ENCODE results near the gene USP21.

The USP21 gene

GRCh38 chr1:161165742-161166668, 6.7 kb downstream of the USP21 start, which contains the start of gene PPOX:
Gene PPOX, plus strand, starts transcription at chr1:161166426. Its CDS starts 422 bp downstream, at chr1:161166848.
- TF ChIP-seq FOXM1 (IDR thresholded peaks at IDR 0.05; ENCODE audit: borderline replicate concordance, low read depth) = no peak
- peak; percentile 89 for TF ChIP-seq MAX (IDR thresholded peaks at IDR 0.05)
- TF ChIP-seq EGR1 (IDR thresholded peaks at IDR 0.05) = peak; percentile 9; the same call in 1 of the 2 replicates
- TF ChIP-seq TEAD4 (IDR thresholded peaks at IDR 0.05) = no peak
- no peak; the same call in 1 of the 2 replicates for TF ChIP-seq TCF12 (IDR thresholded peaks at IDR 0.05; ENCODE audit: low read depth)
- TF ChIP-seq NFIC (IDR thresholded peaks at IDR 0.05) = no peak
- no peak; the same call in 1 of the 2 replicates for TF ChIP-seq RAD21 (IDR thresholded peaks at IDR 0.05; ENCODE audit: low read depth)
- no peak for TF ChIP-seq YY1 (IDR thresholded peaks at IDR 0.05; ENCODE audit: low read depth)
- TF ChIP-seq USF1 (IDR thresholded peaks at IDR 0.05) = peak; percentile 85
- TF ChIP-seq REST (IDR thresholded peaks at IDR 0.05; ENCODE audit: low read depth) = no peak
- no peak for TF ChIP-seq CREB1 (IDR thresholded peaks at IDR 0.05; ENCODE audit: low read depth)
- no peak for TF ChIP-seq TAF1 (IDR thresholded peaks at IDR 0.05; ENCODE audit: low read depth)
- no peak for TF ChIP-seq CEBPB (IDR thresholded peaks at IDR 0.05)
- no peak for TF ChIP-seq EP300 (IDR thresholded peaks at IDR 0.05; ENCODE audit: borderline replicate concordance)
- 0 out of 2 replicates have a peak, but pooled peaks have one; percentile 26 for TF ChIP-seq ZBTB7A (IDR thresholded peaks at IDR 0.05; ENCODE audit: low read depth)

GRCh38 chr1:161166669-161167548, 7.6 kb downstream of the USP21 start:
- TF ChIP-seq RAD21 (IDR thresholded peaks at IDR 0.05; ENCODE audit: low read depth) = no peak
- 0 out of 2 replicates have a peak, but pooled peaks have one; percentile 14 for TF ChIP-seq ZBTB7A (IDR thresholded peaks at IDR 0.05; ENCODE audit: low read depth)

GRCh38 chr1:161168906-161169305, 9.6 kb downstream of the USP21 start:
- TF ChIP-seq CEBPB (IDR thresholded peaks at IDR 0.05) (no peak), RAD21 (IDR thresholded peaks at IDR 0.05; ENCODE audit: low read depth) (no peak), FOXM1 (IDR thresholded peaks at IDR 0.05; ENCODE audit: borderline replicate concordance, low read depth) (no peak), MAX (IDR thresholded peaks at IDR 0.05) (no peak), USF1 (IDR thresholded peaks at IDR 0.05) (no peak), ZBTB7A (IDR thresholded peaks at IDR 0.05; ENCODE audit: low read depth) (no peak), EGR1 (IDR thresholded peaks at IDR 0.05) (no peak), CREB1 (IDR thresholded peaks at IDR 0.05; ENCODE audit: low read depth) (no peak)

GRCh38 chr1:161171191-161171590, 11.9 kb downstream of the USP21 start:
- TF ChIP-seq NFIC (IDR thresholded peaks at IDR 0.05) (no peak), TAF1 (IDR thresholded peaks at IDR 0.05; ENCODE audit: low read depth) (no peak), USF1 (IDR thresholded peaks at IDR 0.05) (no peak), TCF12 (IDR thresholded peaks at IDR 0.05; ENCODE audit: low read depth) (no peak), CREB1 (IDR thresholded peaks at IDR 0.05; ENCODE audit: low read depth) (no peak), REST (IDR thresholded peaks at IDR 0.05; ENCODE audit: low read depth) (no peak), MAX (IDR thresholded peaks at IDR 0.05) (no peak), FOXM1 (IDR thresholded peaks at IDR 0.05; ENCODE audit: borderline replicate concordance, low read depth) (no peak), TEAD4 (IDR thresholded peaks at IDR 0.05) (no peak), YY1 (IDR thresholded peaks at IDR 0.05; ENCODE audit: low read depth) (no peak), CEBPB (IDR thresholded peaks at IDR 0.05) (no peak), RAD21 (IDR thresholded peaks at IDR 0.05; ENCODE audit: low read depth) (no peak), EP300 (IDR thresholded peaks at IDR 0.05; ENCODE audit: borderline replicate concordance) (no peak), ZBTB7A (IDR thresholded peaks at IDR 0.05; ENCODE audit: low read depth) (no peak), EGR1 (IDR thresholded peaks at IDR 0.05) (no peak)

Data from Ishikawa (cell line).